Sigmoid colon (tissue), 4 donors: ENCODE data around the gene HOOK2.

Source experiments
- CTCF ChIP-seq, 4 experiments: fragments of 450-650 bp in 3 of 4; fragments of 200-600 bp in 1 of 4; IDR thresholded peaks; one replicate each; pipeline ENCODE4 v1.5.1; 2016 to 2019; ENCODE audit warnings: antibody characterized with exemption in 4 of 4, mild to moderate bottlenecking in 3 of 4, moderate library complexity in 2 of 4
- EP300 ChIP-seq, 4 donors: sonication (generic); formaldehyde crosslinking; IDR thresholded peaks; one replicate each; pipeline ENCODE4 v1.6.1; 2017; ENCODE audit warnings: antibody characterized with exemption in 4 of 4
- POLR2AphosphoS5 ChIP-seq, 4 donors: sonication (generic); formaldehyde crosslinking; IDR thresholded peaks; one replicate each; pipeline ENCODE4 v1.6.1; 2017; ENCODE audit warnings: antibody characterized with exemption in 4 of 4

DNA sequence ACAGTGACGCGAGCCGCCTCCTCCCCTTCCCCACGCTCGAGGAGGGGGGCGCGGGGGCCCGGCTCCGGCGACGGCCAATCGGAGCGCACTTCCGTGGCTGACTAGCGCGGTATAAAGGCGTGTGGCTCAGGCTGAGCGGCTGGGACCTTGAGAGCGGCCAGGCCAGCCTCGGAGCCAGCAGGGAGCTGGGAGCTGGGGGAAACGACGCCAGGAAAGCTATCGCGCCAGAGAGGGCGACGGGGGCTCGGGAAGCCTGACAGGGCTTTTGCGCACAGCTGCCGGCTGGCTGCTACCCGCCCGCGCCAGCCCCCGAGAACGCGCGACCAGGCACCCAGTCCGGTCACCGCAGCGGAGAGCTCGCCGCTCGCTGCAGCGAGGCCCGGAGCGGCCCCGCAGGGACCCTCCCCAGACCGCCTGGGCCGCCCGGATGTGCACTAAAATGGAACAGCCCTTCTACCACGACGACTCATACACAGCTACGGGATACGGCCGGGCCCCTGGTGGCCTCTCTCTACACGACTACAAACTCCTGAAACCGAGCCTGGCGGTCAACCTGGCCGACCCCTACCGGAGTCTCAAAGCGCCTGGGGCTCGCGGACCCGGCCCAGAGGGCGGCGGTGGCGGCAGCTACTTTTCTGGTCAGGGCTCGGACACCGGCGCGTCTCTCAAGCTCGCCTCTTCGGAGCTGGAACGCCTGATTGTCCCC is 16.1 kb upstream of the HOOK2 start, which contains the start of gene JUNB:
- no peak for TF ChIP-seq CTCF (IDR thresholded peaks at IDR 0.05)
- peak; percentile 100 for TF ChIP-seq POLR2AphosphoS5 (IDR thresholded peaks at IDR 0.05)
- TF ChIP-seq EP300 (IDR thresholded peaks at IDR 0.05) = peak in 3 of 4 donors; percentile 73 to 98 (median 96)
